ENCODE measurements around the gene TUBE1.

TUBE1 gene

GRCh38 chr6:112033791-112034615 is 53.3 kb downstream of the TUBE1 start:
- DNase-seq (ENCODE audit: low spot score): no peak

- DNase-seq (ENCODE audit: low spot score): no peak
These were observed 54.6 kb downstream of the TUBE1 start for GRCh38 chr6:112032728-112033127.

GRCh38 chr6:112031960-112032359 is 55.3 kb downstream of the TUBE1 start:
- DNase-seq (ENCODE audit: low spot score): no peak

GRCh38 chr6:112030961-112031660 is 56.2 kb downstream of the TUBE1 start:
- DNase-seq (ENCODE audit: low spot score): no peak

GRCh38 chr6:112030206-112030960 is 56.9 kb downstream of the TUBE1 start:
- no peak for DNase-seq (ENCODE audit: low spot score)

GRCh38 chr6:112029045-112029822 is 58.0 kb downstream of the TUBE1 start:
- no peak for DNase-seq (ENCODE audit: low spot score)

- DNase-seq (ENCODE audit: low spot score): no peak
These were observed 59.2 kb downstream of the TUBE1 start for GRCh38 chr6:112027942-112028674.

- no peak for DNase-seq (ENCODE audit: low spot score)
These were observed 60.3 kb downstream of the TUBE1 start for GRCh38 chr6:112026933-112027332.

GRCh38 chr6:112024464-112024863 is 62.8 kb downstream of the TUBE1 start:
- no peak for DNase-seq (ENCODE audit: low spot score)

GRCh38 chr6:112022749-112023148 is 64.5 kb downstream of the TUBE1 start:
- no peak for DNase-seq (ENCODE audit: low spot score)

GRCh38 chr6:112021691-112022310 is 65.5 kb downstream of the TUBE1 start:
- no peak for DNase-seq (ENCODE audit: low spot score)
